Stimulated activated CD4-positive, alpha-beta T cell treated with anti-CD3 and anti-CD28 coated beads, Interleukin-2, amount 100 ng/mL, for 48 hours (primary cell): ENCODE data around the gene TLE5.
"Not testable (repeated sequence)": the region's sequence is repeated elsewhere in the genome, so short reads cannot be mapped to it uniquely, and the experiment has no call there.

ENCODE experiments used
- DNase-seq, 2 donors: peaks; one replicate each; pipeline ENCODE4 v3.0.0-alpha.2; 2020

TLE5 gene

DNA sequence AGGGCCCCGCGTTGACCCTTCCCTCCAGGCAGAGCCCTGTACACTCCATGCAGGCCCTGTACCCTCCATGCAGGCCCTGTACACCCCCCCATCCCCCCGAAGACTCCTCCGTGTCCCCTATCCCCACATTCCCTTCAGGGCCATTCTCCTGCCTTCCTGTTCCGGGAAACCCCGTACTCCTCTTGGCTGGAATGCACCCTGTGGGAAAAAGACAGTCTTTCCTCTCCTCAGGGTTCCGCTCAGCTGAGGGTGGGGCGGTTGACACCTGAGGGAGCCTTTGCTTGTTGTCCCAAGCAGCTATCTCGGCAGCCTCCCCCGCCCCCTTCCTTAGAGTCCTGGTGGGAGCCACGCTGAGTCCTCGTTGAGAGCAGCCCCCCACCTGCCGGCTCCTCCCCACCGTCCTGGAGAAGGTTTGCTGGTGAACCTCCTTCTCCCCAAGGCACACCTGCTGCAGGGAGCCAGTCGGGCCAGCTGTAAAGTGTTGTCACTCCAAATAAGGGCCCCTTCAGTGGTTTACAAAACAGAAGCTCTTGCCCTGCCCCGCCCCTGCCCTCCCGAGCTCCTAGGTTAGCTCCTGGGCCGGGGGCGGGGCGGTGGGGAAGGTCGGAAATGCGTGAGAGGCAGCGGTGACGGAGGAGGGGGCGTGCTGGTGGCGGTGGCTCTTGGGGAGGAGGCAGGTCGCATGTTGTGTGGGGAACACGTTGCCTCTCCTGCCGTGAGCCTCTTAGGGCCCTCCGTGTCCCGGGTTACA lies 33.3 kb upstream of the TLE5 start:
- DNase-seq = peak; percentile 21 to 34

DNA sequence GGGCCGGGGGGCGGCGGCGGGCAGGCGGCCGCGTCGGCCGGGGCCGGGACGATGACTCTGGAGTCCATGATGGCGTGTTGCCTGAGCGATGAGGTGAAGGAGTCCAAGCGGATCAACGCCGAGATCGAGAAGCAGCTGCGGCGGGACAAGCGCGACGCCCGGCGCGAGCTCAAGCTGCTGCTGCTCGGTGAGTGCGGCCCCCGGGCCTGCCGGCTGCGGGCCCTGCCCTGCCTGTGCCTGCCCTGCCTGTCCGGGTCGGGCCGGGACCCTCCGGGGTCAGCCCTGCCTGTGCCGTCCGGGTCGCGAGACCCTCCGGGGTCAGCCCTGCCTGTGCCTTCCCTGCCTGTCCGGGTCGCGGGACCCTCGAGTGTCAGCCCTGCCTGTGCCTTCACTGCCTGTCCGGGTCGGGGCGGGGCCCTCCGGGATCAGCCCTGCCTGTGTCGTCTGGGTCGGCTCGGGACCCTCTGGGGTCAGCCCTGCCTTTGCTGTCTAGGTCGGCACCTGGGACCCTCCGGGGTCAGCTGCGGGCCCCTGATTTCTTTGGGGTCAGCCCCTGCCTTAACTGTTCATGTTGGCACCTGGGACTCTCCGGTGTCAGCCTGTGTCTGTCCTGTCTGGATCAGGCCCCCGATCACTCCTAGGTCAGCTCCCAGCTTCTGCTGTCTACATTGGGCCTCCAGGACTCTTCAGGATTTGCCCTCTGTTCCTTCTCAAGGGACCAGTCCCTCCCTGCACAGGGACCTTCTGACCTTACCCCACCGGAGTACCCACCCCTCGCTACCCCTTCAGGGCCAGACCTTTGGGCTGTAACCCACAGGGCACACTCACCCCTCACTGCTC lies 32.5 kb upstream of the TLE5 start:
- peak; percentile 18 to 28 for DNase-seq

DNA sequence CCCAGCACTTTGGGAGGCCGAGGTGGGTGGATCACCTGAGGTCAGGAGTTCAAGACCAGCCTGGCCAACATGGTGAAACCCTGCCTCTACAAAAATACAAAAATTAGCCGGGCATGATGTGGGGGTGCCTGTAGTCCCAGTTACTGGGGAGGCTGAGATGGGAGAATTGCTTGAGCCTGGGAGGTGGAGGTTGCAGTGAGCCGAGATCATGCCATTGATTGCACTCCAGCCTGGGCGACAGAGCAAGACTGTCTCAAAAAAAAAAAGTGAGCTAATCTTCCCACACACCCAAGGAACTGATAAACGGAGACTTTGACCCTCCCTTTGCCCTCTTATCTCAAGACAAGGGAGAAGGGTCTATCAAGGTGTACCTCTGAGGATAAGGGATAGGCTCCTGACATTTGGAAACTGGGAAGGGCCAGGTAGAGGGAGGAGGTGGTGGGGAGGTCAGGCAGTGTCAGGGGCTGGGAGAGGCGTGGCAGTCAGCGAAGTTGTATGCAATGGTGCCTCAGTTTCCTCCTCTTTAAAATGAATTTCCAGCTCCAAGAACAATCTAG lies 27.1 kb upstream of the TLE5 start:
- not testable (repeated sequence) for DNase-seq

- no peak for DNase-seq
These were observed 25.5 kb upstream of the TLE5 start for GRCh38 chr19:3087769-3088168.

- no peak for DNase-seq
These were observed 22.6 kb upstream of the TLE5 start for GRCh38 chr19:3084943-3085342.

DNA sequence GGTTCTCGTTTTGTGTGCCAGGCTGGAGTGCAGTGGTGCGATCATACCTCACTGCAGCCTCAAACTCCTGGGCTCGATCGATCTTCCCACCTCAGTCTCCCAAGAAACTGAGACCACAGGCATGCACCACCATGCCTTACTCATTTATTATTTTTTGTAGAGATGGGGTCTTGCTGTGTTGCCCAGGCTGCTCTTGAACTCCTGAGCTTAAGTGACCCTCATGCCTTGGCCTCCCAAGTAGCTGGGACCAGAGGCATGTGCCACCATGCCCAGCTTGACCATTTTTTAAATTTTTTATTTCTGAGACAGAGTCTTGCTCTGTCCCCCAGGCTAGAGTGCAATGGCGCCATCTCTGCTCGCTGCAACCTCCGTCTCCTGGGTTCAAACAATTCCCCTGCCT lies 21.7 kb upstream of the TLE5 start:
- DNase-seq = no peak

GRCh38 chr19:3082331-3082730 lies 20.0 kb upstream of the TLE5 start:
- DNase-seq = no peak

DNA sequence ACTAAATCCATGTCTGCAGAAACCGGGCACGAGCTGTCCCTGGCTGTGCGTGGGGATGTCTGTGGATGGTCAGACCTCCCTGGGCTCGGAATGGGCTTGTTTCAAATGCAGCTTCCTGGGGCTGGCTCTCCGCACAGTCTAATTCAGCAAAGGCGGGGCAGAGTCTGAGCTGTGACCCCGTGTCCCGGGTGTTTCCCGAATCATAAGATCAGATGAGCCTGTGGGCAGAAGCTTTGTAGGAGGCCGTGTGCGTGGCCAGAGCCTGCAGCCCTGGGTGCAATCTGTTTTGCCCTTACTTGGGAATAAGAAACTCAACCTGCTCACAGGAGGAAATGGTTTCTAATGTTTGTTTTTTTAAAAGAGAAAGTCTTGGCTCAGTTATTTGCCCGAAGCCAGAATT lies 18.0 kb upstream of the TLE5 start:
- DNase-seq = no peak

DNA sequence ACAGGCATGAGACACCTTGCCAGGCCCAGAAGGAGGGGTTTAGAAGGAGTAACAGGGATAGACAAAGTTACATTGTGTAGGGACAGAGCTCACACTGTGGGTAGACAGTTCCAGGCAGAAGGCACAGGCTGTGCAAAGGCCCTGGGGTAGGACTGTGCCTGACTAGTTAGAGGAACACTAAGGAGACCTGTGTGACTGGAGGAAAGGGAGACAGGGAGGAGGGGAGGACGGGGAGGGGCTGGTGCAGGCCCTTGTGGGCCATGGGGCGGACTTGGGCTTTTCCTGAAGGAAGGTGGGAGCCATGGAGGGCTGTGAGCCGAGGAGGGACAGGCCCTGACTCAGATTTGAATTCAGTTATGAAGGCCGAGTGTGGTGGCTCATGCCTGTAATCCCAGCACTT lies 17.3 kb upstream of the TLE5 start:
- no peak for DNase-seq

DNA sequence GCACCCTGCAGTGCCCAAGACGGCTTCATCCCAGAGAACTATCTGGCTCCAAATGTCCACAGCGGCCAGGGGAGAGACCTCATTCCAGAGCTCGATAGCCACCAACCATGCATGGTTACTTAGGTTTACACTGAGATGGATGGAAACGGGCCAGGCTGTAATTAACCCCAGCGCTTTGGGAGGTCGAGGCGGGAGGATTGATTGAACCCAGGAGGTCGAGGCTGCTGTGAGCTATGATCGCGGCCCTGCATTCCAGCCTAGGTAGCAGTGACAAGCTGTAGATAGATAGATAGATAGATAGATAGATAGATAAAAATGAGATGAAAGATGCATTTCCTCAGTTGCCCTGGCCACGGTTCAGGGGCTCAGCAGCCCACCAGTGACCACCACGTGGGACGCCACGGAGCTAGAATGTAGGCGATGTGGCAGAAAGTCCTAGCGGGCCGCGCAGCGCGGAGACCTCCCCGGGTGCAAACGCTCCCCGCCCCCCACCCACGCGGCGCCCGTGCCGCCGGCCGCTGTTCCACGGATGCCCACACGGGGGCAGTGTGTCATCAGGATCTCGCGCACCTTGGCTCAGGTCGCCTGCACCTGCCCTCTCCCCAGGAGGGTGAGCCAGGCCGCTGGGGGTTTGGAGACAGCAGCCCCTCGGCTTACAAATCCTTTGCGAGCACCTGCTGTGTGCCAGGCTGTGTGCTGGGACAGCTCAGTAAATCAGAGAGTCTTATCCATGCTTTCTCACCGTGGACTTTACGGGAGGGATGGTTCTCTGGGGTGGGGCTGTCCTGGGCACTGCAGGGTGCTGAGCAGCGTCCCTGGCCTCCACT lies 13.5 kb upstream of the TLE5 start:
- peak; percentile 81 to 88 for DNase-seq

DNA sequence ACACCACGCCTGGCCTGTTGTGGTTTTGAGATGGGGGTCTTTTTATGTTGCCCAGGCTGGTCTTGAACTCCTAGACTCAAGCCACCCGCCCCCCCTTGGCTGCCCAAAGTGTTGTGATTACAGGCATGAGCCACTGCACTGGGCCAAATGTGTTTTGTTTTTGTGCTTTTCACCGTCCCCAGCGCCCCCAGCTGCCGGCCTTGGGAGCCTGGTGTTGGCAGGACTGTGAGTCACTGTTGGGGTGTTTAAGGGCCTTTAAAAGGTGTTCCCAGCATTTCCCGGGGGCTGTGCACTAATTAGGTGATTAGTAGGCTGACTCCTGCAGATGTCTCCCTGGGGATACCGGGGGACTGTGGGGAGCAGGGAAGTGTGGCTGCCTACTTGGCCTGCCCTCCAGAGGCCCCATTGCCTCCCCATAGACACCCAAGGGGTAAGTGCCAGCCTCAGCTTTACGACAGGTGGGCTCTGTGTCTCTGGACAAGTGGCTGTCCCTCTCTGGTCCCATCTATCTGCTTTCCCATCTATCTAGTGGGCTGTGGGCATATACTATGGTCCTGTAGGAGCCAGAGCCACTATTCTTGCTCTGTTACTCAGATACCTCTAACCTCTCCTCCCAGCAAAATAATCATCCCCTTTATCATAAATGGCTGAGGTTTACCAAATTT lies 11.8 kb upstream of the TLE5 start:
- DNase-seq = no peak

- no peak for DNase-seq
These were observed 10.9 kb upstream of the TLE5 start for GRCh38 chr19:3073159-3073563.

DNA sequence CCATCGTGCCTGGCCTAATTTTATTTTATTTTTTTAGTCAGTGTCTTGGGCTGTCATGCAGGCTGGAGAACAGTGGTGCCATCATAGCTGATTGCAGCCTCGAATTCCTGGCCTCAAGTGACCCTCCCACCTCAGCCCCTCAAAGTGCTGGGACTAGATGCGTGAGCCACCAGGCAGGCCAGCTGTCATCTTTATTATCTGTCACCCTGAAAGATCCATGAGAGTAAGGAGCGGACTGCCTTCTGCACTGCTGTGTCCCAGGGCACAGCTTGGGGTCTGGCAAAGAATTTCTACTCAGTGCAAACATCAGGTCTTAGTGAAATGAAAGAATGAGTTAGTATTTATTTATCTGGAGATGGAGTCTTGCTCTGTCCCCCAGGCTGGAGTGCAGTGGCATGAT lies 9.5 kb upstream of the TLE5 start:
- no peak for DNase-seq

- DNase-seq = no peak
These were observed 5.8 kb upstream of the TLE5 start for GRCh38 chr19:3068071-3068470.

GRCh38 chr19:3067563-3067962 lies 5.3 kb upstream of the TLE5 start:
- DNase-seq = no peak

DNA sequence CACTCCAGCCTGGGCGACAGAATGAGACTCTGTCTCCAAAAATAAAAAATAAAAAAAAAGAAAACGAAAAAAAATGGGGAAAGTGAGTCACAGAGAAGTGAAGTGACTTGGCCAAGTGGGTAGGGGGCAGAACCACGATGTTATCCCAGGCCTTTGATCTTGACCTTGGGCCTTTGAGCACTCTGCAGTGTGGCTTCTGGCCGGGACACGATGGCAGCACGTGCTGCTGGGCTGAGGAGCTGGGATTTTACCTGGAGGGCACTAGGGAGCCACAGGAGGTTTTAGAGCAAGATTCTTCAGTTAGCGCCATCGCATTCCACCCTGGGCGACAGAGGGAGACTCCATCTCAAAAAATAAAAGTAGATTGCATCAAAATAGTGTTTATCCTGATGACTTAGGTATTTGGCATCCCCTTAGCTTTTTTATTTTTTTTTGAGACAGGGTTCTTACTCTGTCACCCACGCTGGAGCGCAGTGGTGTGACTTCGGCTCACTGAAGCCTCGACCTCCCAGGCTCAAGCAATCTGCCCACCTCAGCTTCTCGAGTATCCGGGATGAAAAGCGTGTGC lies 4.3 kb upstream of the TLE5 start:
- DNase-seq = no peak

DNA sequence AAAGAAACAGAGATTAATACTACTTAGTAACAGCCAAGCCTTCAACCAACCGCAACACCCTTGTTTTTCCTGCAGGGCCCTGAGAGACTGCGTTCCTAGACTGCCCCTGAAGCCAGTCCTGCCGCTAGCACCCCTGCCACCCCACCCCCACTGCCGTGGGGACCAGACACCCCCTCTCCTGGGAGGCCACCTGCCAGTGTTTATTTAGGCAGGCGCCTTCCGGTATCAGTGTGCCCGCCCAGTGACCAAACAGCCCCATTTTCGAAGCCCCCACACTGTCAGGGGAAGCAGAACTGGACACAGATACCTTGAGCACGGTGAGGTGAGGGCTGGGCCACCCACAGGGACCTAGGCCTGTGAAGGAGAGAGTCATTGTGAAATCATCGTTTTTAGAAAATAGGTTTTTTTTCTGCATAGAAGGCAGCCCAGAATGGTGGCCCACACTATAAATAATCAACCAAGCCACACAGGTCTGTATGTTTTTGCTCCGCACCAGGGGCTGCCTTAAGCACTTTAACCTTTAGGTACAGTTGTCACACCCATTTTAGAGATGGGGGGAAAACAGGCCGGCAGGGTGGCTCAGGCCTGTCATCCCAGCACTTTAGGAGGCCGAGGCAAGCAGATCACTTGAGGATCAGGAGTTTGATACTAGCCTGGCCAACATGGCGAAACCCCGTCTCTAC lies 3.5 kb upstream of the TLE5 start:
- DNase-seq = no peak

- no peak for DNase-seq
These were observed 1.7 kb upstream of the TLE5 start for GRCh38 chr19:3064011-3064330.

- DNase-seq = peak; percentile 35 to 37
These were observed 823 bp downstream of the TLE5 start for GRCh38 chr19:3061182-3062161.

- no peak for DNase-seq
These were observed 1.5 kb downstream of the TLE5 start for GRCh38 chr19:3060857-3061181.

GRCh38 chr19:3059653-3060052 lies 2.6 kb downstream of the TLE5 start:
- no peak for DNase-seq
